Measurements from ENCODE around the gene PLAAT4. TPM values are rescaled to one million over a fixed set of nuclear protein-coding genes. Genes with fewer than 3 reads are reported as not detected.
A peak's percentile ranks its signal among the peaks of the same experiment; 100 is the strongest.
"Not testable (repeated sequence)": the region's sequence is repeated elsewhere in the genome, so short reads cannot be mapped to it uniquely, and the experiment has no call there.

The PLAAT4 gene
- total and polyA plus RNA-seq, 2 experiments from 2014 or later = 0.69 to 4.6 TPM

- TF ChIP-seq STAT1 (IDR thresholded peaks at IDR 0.05; ENCODE audit: unreplicated experiment) = no peak
- TF ChIP-seq, protein P1, sequence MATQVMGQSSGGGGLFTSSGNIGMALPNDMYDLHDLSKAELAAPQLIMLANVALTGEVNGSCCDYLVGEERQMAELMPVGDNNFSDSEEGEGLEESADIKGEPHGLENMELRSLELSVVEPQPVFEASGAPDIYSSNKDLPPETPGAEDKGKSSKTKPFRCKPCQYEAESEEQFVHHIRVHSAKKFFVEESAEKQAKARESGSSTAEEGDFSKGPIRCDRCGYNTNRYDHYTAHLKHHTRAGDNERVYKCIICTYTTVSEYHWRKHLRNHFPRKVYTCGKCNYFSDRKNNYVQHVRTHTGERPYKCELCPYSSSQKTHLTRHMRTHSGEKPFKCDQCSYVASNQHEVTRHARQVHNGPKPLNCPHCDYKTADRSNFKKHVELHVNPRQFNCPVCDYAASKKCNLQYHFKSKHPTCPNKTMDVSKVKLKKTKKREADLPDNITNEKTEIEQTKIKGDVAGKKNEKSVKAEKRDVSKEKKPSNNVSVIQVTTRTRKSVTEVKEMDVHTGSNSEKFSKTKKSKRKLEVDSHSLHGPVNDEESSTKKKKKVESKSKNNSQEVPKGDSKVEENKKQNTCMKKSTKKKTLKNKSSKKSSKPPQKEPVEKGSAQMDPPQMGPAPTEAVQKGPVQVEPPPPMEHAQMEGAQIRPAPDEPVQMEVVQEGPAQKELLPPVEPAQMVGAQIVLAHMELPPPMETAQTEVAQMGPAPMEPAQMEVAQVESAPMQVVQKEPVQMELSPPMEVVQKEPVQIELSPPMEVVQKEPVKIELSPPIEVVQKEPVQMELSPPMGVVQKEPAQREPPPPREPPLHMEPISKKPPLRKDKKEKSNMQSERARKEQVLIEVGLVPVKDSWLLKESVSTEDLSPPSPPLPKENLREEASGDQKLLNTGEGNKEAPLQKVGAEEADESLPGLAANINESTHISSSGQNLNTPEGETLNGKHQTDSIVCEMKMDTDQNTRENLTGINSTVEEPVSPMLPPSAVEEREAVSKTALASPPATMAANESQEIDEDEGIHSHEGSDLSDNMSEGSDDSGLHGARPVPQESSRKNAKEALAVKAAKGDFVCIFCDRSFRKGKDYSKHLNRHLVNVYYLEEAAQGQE (IDR thresholded peaks at IDR 0.05; ENCODE audit: unreplicated experiment) = no peak
- TF ChIP-seq NANOG (IDR thresholded peaks at IDR 0.05; ENCODE audit: borderline replicate concordance) = no peak
Observed at GRCh38 chr11:63527667-63528066, 8.9 kb upstream of the PLAAT4 start (continued).

DNA sequence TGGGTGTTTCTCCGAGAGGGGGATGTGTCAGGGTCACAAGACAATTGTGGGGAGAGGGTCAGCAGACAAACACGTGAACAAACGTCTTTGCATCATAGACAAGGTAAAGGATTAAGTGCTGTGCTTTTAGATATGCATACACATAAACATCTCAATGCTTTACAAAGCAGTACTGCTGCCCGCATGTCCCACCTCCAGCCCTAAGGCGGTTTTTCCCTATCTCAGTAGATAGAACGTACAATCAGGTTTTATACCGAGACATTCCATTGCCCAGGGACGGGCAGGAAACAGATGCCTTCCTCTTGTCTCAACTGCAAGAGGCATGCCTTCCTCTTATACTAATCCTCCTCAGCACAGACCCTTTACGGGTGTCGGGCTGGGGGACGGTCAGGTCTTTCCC, 8.5 kb upstream of the PLAAT4 start:
- H3F3A ChIP-seq (replicated peaks; ENCODE audit: low read depth) = peaks cover 16% of the 10 kb centered on the region
- not testable (repeated sequence) for H3K27ac Mint-ChIP-seq

GRCh38 chr11:63528729-63529278, 7.8 kb upstream of the PLAAT4 start:
- peaks cover 40% of the 10 kb centered on the region for H3K4me1 ChIP-seq (ENCODE audit: insufficient read depth)
- H3K36me3 Mint-ChIP-seq (ENCODE audit: low read depth) = peaks cover 24% of the 10 kb centered on the region
- not testable (repeated sequence) for H3K36me3 ChIP-seq (ENCODE audit: insufficient read depth); H3K79me2 ChIP-seq (replicated peaks; ENCODE audit: insufficient read depth); ATAC-seq; DNase-seq (ENCODE audit: low spot score); H2AFZ ChIP-seq; H4K20me1 ChIP-seq (replicated peaks; ENCODE audit: insufficient read depth); H3K27me3 ChIP-seq (ENCODE audit: insufficient read depth); H3K27me3 Mint-ChIP-seq (ENCODE audit: insufficient read depth, low read depth, poor library complexity); H3K9me2 ChIP-seq (ENCODE audit: insufficient read depth)
- peak overlapping the region; percentile 79 for H3K4me2 ChIP-seq
- H3K4me3 ChIP-seq = peak overlapping the region; percentile 43
- H3K27ac ChIP-seq (ENCODE audit: low read depth) = peak overlapping the region; percentile 99
- H3F3A ChIP-seq (replicated peaks; ENCODE audit: low read depth) = peaks cover 21% of the 10 kb centered on the region
- H3K27ac Mint-ChIP-seq = peak overlapping the region; percentile 87
- H3K9me3 Mint-ChIP-seq = peaks cover 30% of the 10 kb centered on the region
- peak overlapping the region; percentile 30; the same call in 1 of the 3 replicates for H3K4me3 Mint-ChIP-seq
- peaks cover 51% of the 10 kb centered on the region for H3K4me1 Mint-ChIP-seq

More for the DNA sequence above, 8.5 kb upstream of the PLAAT4 start:
- not testable (repeated sequence) for H3K4me3 Mint-ChIP-seq; ATAC-seq; H3K4me2 ChIP-seq; H3K27me3 ChIP-seq (ENCODE audit: insufficient read depth); H3K9me2 ChIP-seq (ENCODE audit: insufficient read depth); H3K79me2 ChIP-seq (replicated peaks; ENCODE audit: insufficient read depth); H3K4me3 ChIP-seq; H3K27me3 Mint-ChIP-seq (ENCODE audit: insufficient read depth, low read depth, poor library complexity); H2AFZ ChIP-seq; H4K20me1 ChIP-seq (replicated peaks; ENCODE audit: insufficient read depth); DNase-seq (ENCODE audit: low spot score)
- Histone ChIP-seq H3K27ac (ENCODE audit: low read depth) (peak overlapping the region; percentile 100), H3K36me3 (ENCODE audit: insufficient read depth) (peaks cover 14% of the 10 kb centered on the region), H3K4me1 (ENCODE audit: insufficient read depth) (peaks cover 37% of the 10 kb centered on the region)
- H3K4me1 Mint-ChIP-seq = peaks cover 44% of the 10 kb centered on the region
- H3K9me3 Mint-ChIP-seq = peaks cover 36% of the 10 kb centered on the region
- H3K36me3 Mint-ChIP-seq (ENCODE audit: low read depth) = peaks cover 31% of the 10 kb centered on the region

DNA sequence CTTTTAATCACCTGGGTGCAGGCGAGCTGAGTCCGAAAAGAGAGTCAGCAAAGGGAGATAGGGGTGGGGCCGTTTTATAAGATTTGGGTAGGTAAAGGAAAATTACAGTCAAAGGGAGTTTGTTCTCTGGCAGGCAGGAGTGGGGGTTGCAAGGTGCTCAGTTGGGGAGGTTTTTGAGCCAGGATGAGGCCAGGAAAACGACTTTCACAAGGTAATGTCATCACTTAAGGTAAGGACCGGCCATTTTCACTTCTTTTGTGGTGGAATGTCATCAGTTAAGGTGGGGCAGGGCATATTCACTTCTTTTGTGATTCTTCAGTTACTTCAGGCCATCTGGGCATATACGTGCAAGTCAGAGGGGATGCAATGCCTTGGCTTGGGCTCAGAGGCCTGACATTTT, 7.2 kb upstream of the PLAAT4 start:
- TF ChIP-seq NANOG (IDR thresholded peaks at IDR 0.05; ENCODE audit: borderline replicate concordance) = 0 out of 2 replicates have a peak, but pooled peaks have one; percentile 56
- Mint-ChIP-seq H3K4me1 (peaks cover 55% of the 10 kb centered on the region), H3K27ac (peak overlapping the region; percentile 87), H3K4me3 (peak overlapping the region; percentile 30; the same call in 1 of the 3 replicates), H3K36me3 (ENCODE audit: low read depth) (peaks cover 19% of the 10 kb centered on the region), H3K9me3 (peaks cover 24% of the 10 kb centered on the region)
- not testable (repeated sequence) for ATAC-seq; H3K27me3 ChIP-seq (ENCODE audit: insufficient read depth); DNase-seq (ENCODE audit: low spot score); H4K20me1 ChIP-seq (replicated peaks; ENCODE audit: insufficient read depth); H3K36me3 ChIP-seq (ENCODE audit: insufficient read depth); H2AFZ ChIP-seq; H3K79me2 ChIP-seq (replicated peaks; ENCODE audit: insufficient read depth); H3K27me3 Mint-ChIP-seq (ENCODE audit: insufficient read depth, low read depth, poor library complexity); H3K9me2 ChIP-seq (ENCODE audit: insufficient read depth)
- H3K4me2 ChIP-seq = peak overlapping the region; percentile 79
- H3K27ac ChIP-seq (ENCODE audit: low read depth) = peak overlapping the region; percentile 99
- H3F3A ChIP-seq (replicated peaks; ENCODE audit: low read depth) = peaks cover 21% of the 10 kb centered on the region
- H3K4me3 ChIP-seq = peak overlapping the region; percentile 43
- peaks cover 40% of the 10 kb centered on the region for H3K4me1 ChIP-seq (ENCODE audit: insufficient read depth)
